ENCODE results near the gene BACE1. TPM values are rescaled to one million over a fixed set of nuclear protein-coding genes. Genes with fewer than 3 reads are reported as not detected.

BACE1 gene
- total RNA-seq, 1 donor from 2014 or later: 4.2 TPM

GRCh38 chr11:117289795-117290194 is 26.3 kb downstream of the BACE1 start:
- peaks cover 11% of the 10 kb centered on the region for H3K36me3 ChIP-seq (ENCODE audit: control insufficient read depth, insufficient read depth, low read length)
- H3K4me3 ChIP-seq (ENCODE audit: low read depth, low read length): no peak overlapping the region
- H3K27me3 ChIP-seq (ENCODE audit: control insufficient read depth, insufficient read depth, low read length): no peaks in the 10 kb centered on the region
- FAIRE-seq (peak; percentile 7), DNase-seq (ENCODE audit: low read depth) (no peak)
- no peak for TF ChIP-seq CTCF (IDR thresholded peaks at IDR 0.05; ENCODE audit: insufficient read depth, low read length, severe bottlenecking)

- FAIRE-seq (no peak), DNase-seq (ENCODE audit: low read depth) (no peak)
- Histone ChIP-seq H3K4me3 (ENCODE audit: low read depth, low read length) (no peak overlapping the region), H3K36me3 (ENCODE audit: control insufficient read depth, insufficient read depth, low read length) (peaks cover 12% of the 10 kb centered on the region), H3K27me3 (ENCODE audit: control insufficient read depth, insufficient read depth, low read length) (no peaks in the 10 kb centered on the region)
- no peak for TF ChIP-seq CTCF (IDR thresholded peaks at IDR 0.05; ENCODE audit: insufficient read depth, low read length, severe bottlenecking)
Observed at GRCh38 chr11:117287668-117288067, 28.4 kb downstream of the BACE1 start.

GRCh38 chr11:117286588-117286987 is 29.5 kb downstream of the BACE1 start:
- Histone ChIP-seq H3K27me3 (ENCODE audit: control insufficient read depth, insufficient read depth, low read length) (no peaks in the 10 kb centered on the region), H3K36me3 (ENCODE audit: control insufficient read depth, insufficient read depth, low read length) (peaks cover 15% of the 10 kb centered on the region), H3K4me3 (ENCODE audit: low read depth, low read length) (no peak overlapping the region)
- TF ChIP-seq CTCF (IDR thresholded peaks at IDR 0.05; ENCODE audit: insufficient read depth, low read length, severe bottlenecking): no peak
- DNase-seq (ENCODE audit: low read depth) (no peak), FAIRE-seq (no peak)

- Histone ChIP-seq H3K4me3 (ENCODE audit: low read depth, low read length) (no peak overlapping the region), H3K36me3 (ENCODE audit: control insufficient read depth, insufficient read depth, low read length) (peaks cover 8% of the 10 kb centered on the region), H3K27me3 (ENCODE audit: control insufficient read depth, insufficient read depth, low read length) (no peaks in the 10 kb centered on the region)
- DNase-seq (ENCODE audit: low read depth) (no peak), FAIRE-seq (no peak)
- TF ChIP-seq CTCF (IDR thresholded peaks at IDR 0.05; ENCODE audit: insufficient read depth, low read length, severe bottlenecking): no peak
Observed at GRCh38 chr11:117284053-117284452, 32.0 kb downstream of the BACE1 start.

- no peak for TF ChIP-seq CTCF (IDR thresholded peaks at IDR 0.05; ENCODE audit: insufficient read depth, low read length, severe bottlenecking)
- Histone ChIP-seq H3K4me3 (ENCODE audit: low read depth, low read length) (no peak overlapping the region), H3K36me3 (ENCODE audit: control insufficient read depth, insufficient read depth, low read length) (peaks cover 6% of the 10 kb centered on the region), H3K27me3 (ENCODE audit: control insufficient read depth, insufficient read depth, low read length) (no peaks in the 10 kb centered on the region)
- FAIRE-seq: no peak
- no peak for DNase-seq (ENCODE audit: low read depth)
Observed at GRCh38 chr11:117282956-117283355, 33.1 kb downstream of the BACE1 start.

- Histone ChIP-seq H3K27me3 (ENCODE audit: control insufficient read depth, insufficient read depth, low read length) (no peaks in the 10 kb centered on the region), H3K36me3 (ENCODE audit: control insufficient read depth, insufficient read depth, low read length) (peaks cover 6% of the 10 kb centered on the region), H3K4me3 (ENCODE audit: low read depth, low read length) (no peak overlapping the region)
- FAIRE-seq (no peak), DNase-seq (ENCODE audit: low read depth) (no peak)
- TF ChIP-seq CTCF (IDR thresholded peaks at IDR 0.05; ENCODE audit: insufficient read depth, low read length, severe bottlenecking): no peak
Observed at GRCh38 chr11:117281869-117282268, 34.2 kb downstream of the BACE1 start.
